Measurements from ENCODE around the gene EN1. TPM values are rescaled to one million over a fixed set of nuclear protein-coding genes. Genes with fewer than 3 reads are reported as not detected.

Gene EN1
- total RNA-seq, 4 donors from 2014 or later: not detected

GRCh38 chr2:118833716-118834439, 13.6 kb downstream of the EN1 start:
- intact Hi-C loops (cut with DNase I; ENCODE audit: low total_unique reads): no loop called here
- Histone ChIP-seq H3K36me3 (no peaks in the 10 kb centered on the region), H3K9me3 (no peaks in the 10 kb centered on the region), H3K4me3 (no peak overlapping the region), H3K27me3 (peaks cover 100% of the 10 kb centered on the region), H3K4me1 (peaks cover 9 to 18% (median 14%) of the 10 kb centered on the region in 4 donors), H3K27ac (no peak overlapping the region)
- WGBS, 2 donors (ENCODE audit: low coverage in 1 of 2): 22% methylated on average over 35 of the region's 35 CpGs; no CpG with 5 or more reads in 1 of the 2 donors
- DNase-seq: no peak
- in situ Hi-C loops (cut with MboI; ENCODE audit: low pct_ligation_motif_present in 1 of 4, low pct_unique_long_range_greater_than_20kb in 1 of 4, low sequenced_read_pairs in 3 of 4): no loop called here
- TF ChIP-seq CTCF (IDR thresholded peaks at IDR 0.05): no peak
- TF ChIP-seq EP300 (IDR thresholded peaks at IDR 0.05; ENCODE audit: low read depth): no peak
- no peak for TF ChIP-seq POLR2AphosphoS5 (IDR thresholded peaks at IDR 0.05)
- no peak for TF ChIP-seq POLR2A (IDR thresholded peaks at IDR 0.05)

GRCh38 chr2:118832791-118833715, 14.4 kb downstream of the EN1 start:
- Histone ChIP-seq H3K27me3 (peaks cover 100% of the 10 kb centered on the region), H3K27ac (no peak overlapping the region), H3K9me3 (no peaks in the 10 kb centered on the region), H3K4me3 (no peak overlapping the region), H3K36me3 (no peaks in the 10 kb centered on the region), H3K4me1 (peaks cover 9 to 18% (median 14%) of the 10 kb centered on the region in 4 donors)
- 0 to 16% methylated on average over 2 to 35 of the region's 36 CpGs for WGBS, 2 donors (ENCODE audit: low coverage in 1 of 2)
- intact Hi-C loops (cut with DNase I; ENCODE audit: low total_unique reads) (no loop called here), in situ Hi-C loops (cut with MboI; ENCODE audit: low pct_ligation_motif_present in 1 of 4, low pct_unique_long_range_greater_than_20kb in 1 of 4, low sequenced_read_pairs in 3 of 4) (no loop called here)
- DNase-seq: no peak
- TF ChIP-seq EP300 (IDR thresholded peaks at IDR 0.05; ENCODE audit: low read depth): no peak
- no peak for TF ChIP-seq CTCF (IDR thresholded peaks at IDR 0.05)
- no peak for TF ChIP-seq POLR2AphosphoS5 (IDR thresholded peaks at IDR 0.05)
- no peak for TF ChIP-seq POLR2A (IDR thresholded peaks at IDR 0.05)

GRCh38 chr2:118832071-118832790, 15.2 kb downstream of the EN1 start:
- Histone ChIP-seq H3K4me3 (no peak overlapping the region), H3K36me3 (no peaks in the 10 kb centered on the region), H3K27me3 (peaks cover 100% of the 10 kb centered on the region), H3K9me3 (no peaks in the 10 kb centered on the region), H3K27ac (no peak overlapping the region), H3K4me1 (peaks cover 9 to 18% (median 14%) of the 10 kb centered on the region in 4 donors)
- in situ Hi-C loops (cut with MboI; ENCODE audit: low pct_ligation_motif_present in 1 of 4, low pct_unique_long_range_greater_than_20kb in 1 of 4, low sequenced_read_pairs in 3 of 4): no loop called here
- DNase-seq: no peak
- intact Hi-C loops (cut with DNase I; ENCODE audit: low total_unique reads): no loop called here
- no peak for TF ChIP-seq POLR2AphosphoS5 (IDR thresholded peaks at IDR 0.05)
- no peak for TF ChIP-seq CTCF (IDR thresholded peaks at IDR 0.05)
- no peak for TF ChIP-seq POLR2A (IDR thresholded peaks at IDR 0.05)
- no peak for TF ChIP-seq EP300 (IDR thresholded peaks at IDR 0.05; ENCODE audit: low read depth)
- 14 to 18% methylated on average over 4 to 10 of the region's 10 CpGs for WGBS, 2 donors (ENCODE audit: low coverage in 1 of 2)

- Histone ChIP-seq H3K27me3 (peaks cover 100% of the 10 kb centered on the region), H3K36me3 (no peaks in the 10 kb centered on the region), H3K9me3 (no peaks in the 10 kb centered on the region), H3K4me1 (peaks cover 6 to 14% (median 10%) of the 10 kb centered on the region in 4 donors), H3K4me3 (no peak overlapping the region), H3K27ac (no peak overlapping the region)
- DNase-seq: no peak
- 17 to 65% methylated on average over 2 of the region's 2 CpGs for WGBS, 2 donors (ENCODE audit: low coverage in 1 of 2)
- in situ Hi-C loops (cut with MboI; ENCODE audit: low pct_ligation_motif_present in 1 of 4, low pct_unique_long_range_greater_than_20kb in 1 of 4, low sequenced_read_pairs in 3 of 4) (no loop called here), intact Hi-C loops (cut with DNase I; ENCODE audit: low total_unique reads) (no loop called here)
- no peak for TF ChIP-seq POLR2A (IDR thresholded peaks at IDR 0.05)
- TF ChIP-seq EP300 (IDR thresholded peaks at IDR 0.05; ENCODE audit: low read depth): no peak
- no peak for TF ChIP-seq CTCF (IDR thresholded peaks at IDR 0.05)
- no peak for TF ChIP-seq POLR2AphosphoS5 (IDR thresholded peaks at IDR 0.05)
Observed at GRCh38 chr2:118830881-118831280, 16.6 kb downstream of the EN1 start.

All from transverse colon (tissue), 4 donors.